Smooth muscle cell (in vitro differentiated cells): ENCODE data around the gene DIRAS1. TPM values are rescaled to one million over a fixed set of nuclear protein-coding genes. Genes with fewer than 3 reads are reported as not detected.

Experiments
- DNase-seq: peaks from one replicate; lab custom pipeline; 2025; ENCODE audit not compliant: unreplicated experiment; lab: John Stamatoyannopoulos, UW
- H2AFZ ChIP-seq: fragments of 200-600 bp; sonication (generic); 2 replicates; pipeline ENCODE4 v1.6.0; 2016; ENCODE audit warnings: antibody characterized with exemption, low read depth, mild to moderate bottlenecking
- H3F3A ChIP-seq: fragments of 200-600 bp; sonication (generic); 2 replicates; pipeline ENCODE4 v1.6.0; 2017; ENCODE audit warnings: antibody characterized with exemption, low read depth
- H3K27ac ChIP-seq: fragments of 200-600 bp; sonication (generic); 2 replicates; pipeline ENCODE4 v1.5.1; 2016; ENCODE audit warnings: low read depth, mild to moderate bottlenecking
- H3K27me3 ChIP-seq: fragments of 200-600 bp; sonication (generic); 2 replicates; pipeline ENCODE4 v1.6.1; 2016; ENCODE audit warnings: low read depth, mild to moderate bottlenecking
- H3K36me3 ChIP-seq: fragments of 200-600 bp; sonication (generic); 2 replicates; pipeline ENCODE4 v1.5.1; 2016; ENCODE audit warnings: low read depth
- H3K4me1 ChIP-seq: fragments of 200-600 bp; sonication (generic); 2 replicates; pipeline ENCODE4 v1.5.1; 2016; ENCODE audit warnings: low read depth
- H3K4me2 ChIP-seq: fragments of 200-600 bp; sonication (generic); 2 replicates; pipeline ENCODE4 v1.6.0; 2016; ENCODE audit warnings: mild to moderate bottlenecking
- H3K4me3 ChIP-seq: fragments of 200-600 bp; sonication (generic); 2 replicates; pipeline ENCODE4 v1.5.1; 2016; ENCODE audit warnings: mild to moderate bottlenecking
- H3K79me2 ChIP-seq: fragments of 200-600 bp; sonication (generic); 2 replicates; pipeline ENCODE4 v1.6.0; 2016; ENCODE audit warnings: low read depth, mild to moderate bottlenecking
- H3K9ac ChIP-seq: fragments of 200-600 bp; sonication (generic); 2 replicates; pipeline ENCODE4 v1.6.0; 2016; ENCODE audit warnings: low read depth
- H3K9me3 ChIP-seq: fragments of 200-600 bp; sonication (generic); replicated peaks from 2 replicates; pipeline ENCODE4 v1.5.1; 2016; ENCODE audit warnings: low read depth
- H4K20me1 ChIP-seq: fragments of 200-600 bp; sonication (generic); 2 replicates; pipeline ENCODE4 v1.6.0; 2016; ENCODE audit warnings: low read depth
- WGBS: methylation state at CpG from one replicate; pipeline ENCODE4 v1.1.7; 2016; ENCODE audit warnings: low lambda C conversion rate; 5-methylcytosine and 5-hydroxymethylcytosine counted together
- polyA plus RNA-seq: library from polyadenylated mRNA; unstranded; fragments of >200 nt; fragmentation: Nextera tagmentation; extraction: Ambion mirVana; gene quantifications from 2 replicates; pipeline ENCODE4 v1.2.1, GENCODE V29; 2016
- total RNA-seq: library from RNA; depleted of rRNA; stranded (reverse); fragments of >200 nt; gene quantifications from 2 replicates; pipeline ENCODE4 v1.2.3, GENCODE V29; 2014
- TF ChIP-seq, protein P1 (sequence below): fragments of 200-600 bp; sonication (generic); IDR thresholded peaks from 2 replicates; pipeline ENCODE4 v1.5.1; 2017; ENCODE audit warnings: borderline replicate concordance, mild to moderate bottlenecking, antibody characterized with exemption; ENCODE audit not compliant: insufficient read depth, poor library complexity, severe bottlenecking

The DIRAS1 gene
- total and polyA plus RNA-seq, 2 experiments from 2014 or later = 6.7 to 7.2 TPM

DNA sequence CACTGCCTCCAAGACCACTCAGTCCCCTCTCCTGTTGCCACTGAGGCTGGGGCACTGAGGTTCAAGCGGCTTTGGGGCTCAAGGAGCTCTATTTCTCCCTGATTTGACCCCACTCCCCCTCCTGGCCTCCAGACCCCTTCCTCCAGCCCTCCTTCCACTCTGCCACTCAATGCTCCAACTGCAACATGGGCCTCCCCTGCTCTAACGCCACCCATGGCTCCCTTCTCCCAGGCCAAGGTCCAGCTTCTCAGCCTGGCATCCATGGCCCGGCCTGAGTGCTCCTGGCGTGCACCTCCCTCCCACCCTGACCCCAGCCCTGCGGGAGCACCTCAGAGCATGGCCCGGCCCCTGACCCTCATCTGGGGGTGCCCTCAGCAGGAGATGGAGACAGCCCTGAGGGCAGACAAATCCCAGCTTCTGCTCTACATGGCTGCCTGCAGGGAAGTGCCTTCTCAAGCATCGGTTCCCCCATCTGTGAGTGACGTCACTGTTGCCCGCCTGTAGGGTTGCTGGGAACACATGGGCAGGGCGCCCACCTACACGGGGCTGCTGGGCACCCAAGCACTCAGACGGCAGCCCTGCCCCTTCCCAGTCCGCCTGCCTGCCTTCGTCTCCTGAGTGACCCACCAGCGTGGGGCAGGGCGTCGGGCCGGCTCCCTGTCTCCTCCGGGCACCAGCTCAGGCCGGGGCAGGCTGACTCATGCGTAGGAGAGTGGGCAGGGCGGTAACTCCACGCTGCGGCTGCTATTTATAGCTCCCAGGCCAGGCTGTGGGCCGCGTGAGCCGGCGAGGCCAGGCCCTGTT, 1.6 kb upstream of the DIRAS1 start:
- no peak overlapping the region for H3K27ac ChIP-seq

DNA sequence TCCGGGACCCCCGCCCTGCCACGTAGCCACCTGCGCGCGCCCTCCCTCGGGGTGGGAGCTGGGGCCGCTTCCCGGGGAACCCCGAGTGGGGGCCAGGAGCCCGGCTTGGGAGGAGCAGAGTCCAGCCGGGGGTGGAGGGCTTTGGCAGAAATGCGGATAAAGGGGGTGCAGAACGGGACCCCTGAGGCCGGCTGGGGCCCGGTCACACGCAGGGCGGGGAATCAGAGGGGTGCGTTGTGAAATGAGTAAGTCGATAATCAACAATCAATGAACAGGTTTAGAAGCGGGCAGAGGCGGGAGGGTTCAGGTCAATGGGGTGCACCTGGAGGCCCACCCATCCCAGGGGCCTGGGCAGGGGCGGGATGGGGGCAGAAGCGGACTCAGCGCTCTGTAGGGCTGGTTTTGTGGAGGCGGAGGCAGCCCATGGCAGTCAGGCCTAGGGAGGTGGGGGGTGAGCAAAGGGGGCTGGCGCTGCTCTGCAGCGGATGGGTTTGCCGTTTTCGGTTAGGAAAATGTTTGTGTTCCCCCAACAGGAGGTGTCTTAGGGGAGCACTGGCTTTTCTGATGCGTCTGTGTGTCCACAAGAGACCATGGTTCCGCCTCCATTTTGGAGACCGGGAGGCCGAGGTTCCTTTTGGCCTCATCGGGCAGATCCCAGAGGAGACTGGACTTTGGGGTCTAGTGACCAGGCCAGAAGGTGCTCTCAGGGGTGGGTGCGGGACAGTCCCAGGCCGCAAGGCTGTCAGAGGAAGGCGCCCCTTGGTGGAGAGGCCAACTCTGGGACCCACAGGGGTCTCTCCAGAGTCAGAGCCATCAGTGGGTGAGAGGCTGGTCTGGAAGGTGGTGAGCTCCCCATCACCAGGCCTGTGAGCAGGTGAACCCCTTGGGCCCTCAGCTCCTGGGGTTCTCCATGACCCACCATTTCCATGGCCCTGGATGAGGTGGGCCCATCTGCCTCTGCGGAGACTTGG, 683 bp upstream of the DIRAS1 start:
- H3K27me3 ChIP-seq = no peaks in the 10 kb centered on the region
- peaks cover 4% of the 10 kb centered on the region for H3K4me1 ChIP-seq
- H3K9ac ChIP-seq = no peak overlapping the region
- TF ChIP-seq, protein P1, sequence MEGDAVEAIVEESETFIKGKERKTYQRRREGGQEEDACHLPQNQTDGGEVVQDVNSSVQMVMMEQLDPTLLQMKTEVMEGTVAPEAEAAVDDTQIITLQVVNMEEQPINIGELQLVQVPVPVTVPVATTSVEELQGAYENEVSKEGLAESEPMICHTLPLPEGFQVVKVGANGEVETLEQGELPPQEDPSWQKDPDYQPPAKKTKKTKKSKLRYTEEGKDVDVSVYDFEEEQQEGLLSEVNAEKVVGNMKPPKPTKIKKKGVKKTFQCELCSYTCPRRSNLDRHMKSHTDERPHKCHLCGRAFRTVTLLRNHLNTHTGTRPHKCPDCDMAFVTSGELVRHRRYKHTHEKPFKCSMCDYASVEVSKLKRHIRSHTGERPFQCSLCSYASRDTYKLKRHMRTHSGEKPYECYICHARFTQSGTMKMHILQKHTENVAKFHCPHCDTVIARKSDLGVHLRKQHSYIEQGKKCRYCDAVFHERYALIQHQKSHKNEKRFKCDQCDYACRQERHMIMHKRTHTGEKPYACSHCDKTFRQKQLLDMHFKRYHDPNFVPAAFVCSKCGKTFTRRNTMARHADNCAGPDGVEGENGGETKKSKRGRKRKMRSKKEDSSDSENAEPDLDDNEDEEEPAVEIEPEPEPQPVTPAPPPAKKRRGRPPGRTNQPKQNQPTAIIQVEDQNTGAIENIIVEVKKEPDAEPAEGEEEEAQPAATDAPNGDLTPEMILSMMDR = no peak
- no peaks in the 10 kb centered on the region for H3K79me2 ChIP-seq
- peak overlapping the region; percentile 69 for H2AFZ ChIP-seq
- no peaks in the 10 kb centered on the region for H3F3A ChIP-seq
- H3K27ac ChIP-seq = no peak overlapping the region
- peak overlapping the region; percentile 91 for H3K4me2 ChIP-seq
- H3K9me3 ChIP-seq = no peaks in the 10 kb centered on the region
- no peak for DNase-seq
- H3K4me3 ChIP-seq = peak overlapping the region; percentile 52
- no peaks in the 10 kb centered on the region for H4K20me1 ChIP-seq
- H3K36me3 ChIP-seq = no peaks in the 10 kb centered on the region
- WGBS = 43% methylated on average over 35 of the region's 39 CpGs

More for the DNA sequence above, 1.6 kb upstream of the DIRAS1 start:
- DNase-seq = peak; percentile 49
- 25% methylated on average over 25 of the region's 28 CpGs for WGBS
- Histone ChIP-seq H3K9me3 (no peaks in the 10 kb centered on the region), H3K27me3 (no peaks in the 10 kb centered on the region), H3F3A (no peaks in the 10 kb centered on the region), H3K36me3 (no peaks in the 10 kb centered on the region), H4K20me1 (no peaks in the 10 kb centered on the region), H3K4me3 (no peak overlapping the region), H2AFZ (no peak overlapping the region), H3K4me2 (peak overlapping the region; percentile 57), H3K4me1 (peaks cover 4% of the 10 kb centered on the region), H3K79me2 (no peaks in the 10 kb centered on the region), H3K9ac (no peak overlapping the region)
- TF ChIP-seq, protein P1 = no peak

DNA sequence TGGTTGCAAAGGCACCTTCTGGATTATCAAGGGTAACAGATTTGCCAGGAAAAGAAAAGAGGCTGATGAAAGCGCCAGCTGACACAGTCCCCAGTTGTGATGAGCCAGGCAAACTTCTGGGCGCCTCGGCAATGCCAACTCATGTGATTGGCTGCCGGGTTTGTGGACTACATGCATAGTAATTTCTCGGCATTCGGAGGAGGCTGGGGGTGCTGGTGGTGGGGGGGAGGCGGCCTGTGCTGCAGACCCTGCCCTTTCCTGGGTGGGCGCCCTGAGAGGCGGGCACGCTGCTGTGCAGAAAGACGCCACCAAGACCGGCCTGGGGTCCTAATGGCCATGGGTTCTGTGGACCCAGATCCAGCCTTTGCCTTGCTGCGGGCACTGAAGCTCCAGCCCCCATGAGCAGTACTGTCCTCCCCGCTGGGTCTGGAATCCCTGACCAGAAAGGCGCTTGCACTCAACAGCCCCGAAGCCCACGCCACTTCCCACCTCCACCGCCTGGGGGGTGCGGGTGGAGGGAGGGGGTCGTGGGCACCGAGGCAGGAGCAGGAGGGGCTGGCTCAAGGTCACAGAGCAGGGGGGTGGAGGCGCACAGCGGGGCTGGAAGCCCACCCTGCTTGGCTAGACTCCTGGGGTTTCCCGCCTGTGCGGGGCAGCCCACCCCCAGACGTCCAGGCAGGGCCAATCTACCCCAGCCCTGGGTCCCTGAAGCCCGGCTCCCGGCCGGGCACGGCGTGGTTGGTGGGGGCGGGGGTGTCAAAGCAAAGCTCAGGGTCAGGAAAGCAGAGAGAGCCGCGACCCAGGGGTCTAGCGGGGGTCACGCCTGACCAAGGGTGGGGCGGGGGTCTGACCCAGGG, 1.0 kb downstream of the DIRAS1 start:
- no peak for DNase-seq

More for the DNA sequence above, 1.0 kb downstream of the DIRAS1 start:
- WGBS = 16% methylated on average over 25 of the region's 37 CpGs
- Histone ChIP-seq H3K4me3 (peak overlapping the region; percentile 55), H3K27me3 (no peaks in the 10 kb centered on the region), H4K20me1 (no peaks in the 10 kb centered on the region), H2AFZ (no peak overlapping the region), H3K4me1 (peaks cover 4% of the 10 kb centered on the region), H3K9ac (no peak overlapping the region), H3K27ac (no peak overlapping the region), H3K9me3 (peaks cover 4% of the 10 kb centered on the region), H3K4me2 (peak overlapping the region; percentile 92), H3F3A (no peaks in the 10 kb centered on the region), H3K36me3 (no peaks in the 10 kb centered on the region), H3K79me2 (no peaks in the 10 kb centered on the region)
- TF ChIP-seq, protein P1 = no peak
